SJSA1 (cell line): ENCODE results near the gene DUS1L. TPM values are rescaled to one million over a fixed set of nuclear protein-coding genes. Genes with fewer than 3 reads are reported as not detected.

ENCODE experiments used
- DNase-seq, 2 experiments: peaks; one replicate each; pipeline ENCODE4 v3.0.0-alpha.2; 2015 to 2020; ENCODE audit warnings: low spot score in 2 of 2, low read depth in 1 of 2
- H3K27ac ChIP-seq: fragments of 250-450 bp; sonication (Bioruptor Pico); 2 replicates; pipeline ENCODE4 v1.5.1; 2020; ENCODE audit warnings: mild to moderate bottlenecking, moderate library complexity
- H3K27me3 ChIP-seq: fragments of 250-450 bp; sonication (Bioruptor Pico); replicated peaks from 2 replicates; pipeline ENCODE4 v1.5.1; 2020; ENCODE audit warnings: mild to moderate bottlenecking, moderate library complexity
- H3K36me3 ChIP-seq: fragments of 250-450 bp; sonication (Bioruptor Pico); 2 replicates; pipeline ENCODE4 v1.5.1; 2020; ENCODE audit warnings: mild to moderate bottlenecking
- H3K4me1 ChIP-seq: fragments of 250-450 bp; sonication (Bioruptor Pico); replicated peaks from 2 replicates; pipeline ENCODE4 v1.6.1; 2021; ENCODE audit warnings: mild to moderate bottlenecking
- H3K4me3 ChIP-seq: fragments of 250-450 bp; sonication (Bioruptor Pico); 2 replicates; pipeline ENCODE4 v1.5.1; 2020; ENCODE audit warnings: mild to moderate bottlenecking
- H3K9me3 ChIP-seq: fragments of 250-450 bp; sonication (Bioruptor Pico); replicated peaks from 2 replicates; pipeline ENCODE4 v1.5.1; 2020; ENCODE audit warnings: mild to moderate bottlenecking
- total RNA-seq: library from RNA; depleted of rRNA; stranded (reverse); fragments of >200 nt; shearing (Covaris generic); gene quantifications from 2 replicates; pipeline ENCODE4 v1.2.3, GENCODE V29; 2014

DUS1L gene
- total RNA-seq, 1 experiment from 2014 or later: 181 TPM

- Histone ChIP-seq H3K27ac (no peak overlapping the region), H3K4me3 (no peak overlapping the region), H3K36me3 (peaks cover 20% of the 10 kb centered on the region), H3K27me3 (no peaks in the 10 kb centered on the region), H3K9me3 (no peaks in the 10 kb centered on the region; the same call in 1 of the 2 replicates), H3K4me1 (peaks cover 33% of the 10 kb centered on the region)
- DNase-seq: no peak
Measured at GRCh38 chr17:82024859-82025258, 40.7 kb downstream of the DUS1L start.

DNA sequence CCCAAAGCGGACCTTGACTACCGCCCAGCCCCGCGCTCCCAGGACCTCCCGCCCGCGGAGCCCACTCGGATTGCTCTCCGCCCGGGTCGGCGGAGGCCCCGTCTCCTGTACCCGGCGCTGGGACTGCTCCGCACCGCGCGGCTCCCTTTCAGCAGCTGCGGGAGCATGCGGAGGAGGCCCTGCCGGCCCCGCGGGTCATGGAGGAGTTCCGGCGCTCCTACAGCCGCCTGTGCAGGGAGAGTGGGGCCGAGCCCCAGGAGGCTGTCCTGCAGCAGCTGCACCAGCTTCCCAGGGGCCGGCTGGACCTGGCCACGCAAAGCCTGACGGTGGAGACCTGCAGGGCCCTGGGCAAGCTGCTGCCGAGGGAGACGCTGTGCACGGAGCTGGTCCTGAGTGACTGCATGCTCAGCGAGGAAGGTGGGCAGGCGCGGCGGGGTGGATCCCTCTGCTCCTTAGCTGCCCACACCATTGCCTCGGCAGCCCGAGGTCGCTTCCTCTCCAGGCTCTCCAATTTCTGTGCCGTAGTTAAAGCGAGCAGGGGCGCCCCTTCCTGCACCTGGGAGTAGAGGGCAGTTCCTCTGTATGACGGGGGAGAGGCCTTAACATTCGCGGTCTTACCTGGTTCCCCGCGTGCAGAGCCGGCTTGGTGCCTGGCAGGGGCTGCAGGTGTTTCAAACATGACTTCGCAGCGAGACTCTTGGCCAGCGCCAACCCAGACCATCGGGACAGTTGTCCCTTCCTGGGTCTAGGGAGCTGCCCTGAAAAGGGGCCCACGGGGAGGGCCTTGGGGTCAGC lies 42.0 kb downstream of the DUS1L start:
- no peaks in the 10 kb centered on the region; the same call in 1 of the 2 replicates for H3K9me3 ChIP-seq
- no peak overlapping the region for H3K27ac ChIP-seq
- peaks cover 23% of the 10 kb centered on the region for H3K36me3 ChIP-seq
- peaks cover 33% of the 10 kb centered on the region for H3K4me1 ChIP-seq
- H3K4me3 ChIP-seq: peak overlapping the region; percentile 92
- no peaks in the 10 kb centered on the region for H3K27me3 ChIP-seq
- DNase-seq: peak in 1 of 2 experiments; percentile 59

GRCh38 chr17:82022981-82023446 lies 42.6 kb downstream of the DUS1L start, which contains the start of gene LRRC45:
TSS of gene LRRC45 (plus strand) at chr17:82023305. CDS start at chr17:82023644, 339 bp downstream.
- Histone ChIP-seq H3K27me3 (no peaks in the 10 kb centered on the region), H3K4me3 (peak within 1 kb of the TSS; percentile 92), H3K9me3 (no peaks in the 10 kb centered on the region; the same call in 1 of the 2 replicates), H3K27ac (peak within 1 kb of the TSS; percentile 48), H3K4me1 (peaks cover 33% of the 10 kb centered on the region), H3K36me3 (peaks cover 27% of the 10 kb centered on the region)
- peak; percentile 100 for DNase-seq

- H3K36me3 ChIP-seq: peaks cover 33% of the 10 kb centered on the region
- peak within 1 kb of the TSS; percentile 48 for H3K27ac ChIP-seq
Measured at GRCh38 chr17:82022310-82022980, 43.2 kb downstream of the DUS1L start, which contains the start of gene CENPX. TSS of gene CENPX (minus strand) at chr17:82022878. CDS start at chr17:82022861, 17 bp downstream.

DNA sequence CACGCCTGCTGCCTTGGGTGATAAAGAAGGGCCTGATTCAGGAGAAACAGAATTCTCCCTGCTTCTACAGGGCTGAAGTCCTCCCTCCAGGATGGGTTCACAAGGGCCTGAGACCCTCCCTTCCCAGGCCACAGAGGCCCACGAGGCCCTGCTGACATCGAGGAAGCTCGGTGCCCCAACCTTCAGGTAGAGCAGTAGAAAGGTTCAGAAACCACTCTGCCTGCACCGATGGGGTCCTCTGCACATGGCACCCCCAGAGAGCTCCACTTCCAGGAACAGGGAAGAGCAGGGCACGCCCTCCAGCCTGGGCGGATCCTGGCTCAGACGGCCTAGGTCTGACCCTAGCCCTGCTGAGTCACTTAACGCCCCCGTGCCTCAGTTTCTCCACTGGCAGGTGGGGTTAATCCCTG lies 43.7 kb downstream of the DUS1L start:
- H3K27me3 ChIP-seq: no peaks in the 10 kb centered on the region
- H3K4me1 ChIP-seq: peaks cover 33% of the 10 kb centered on the region
- peak in 1 of 2 experiments; percentile 42 for DNase-seq
- peak overlapping the region; percentile 92 for H3K4me3 ChIP-seq
- peaks cover 37% of the 10 kb centered on the region for H3K36me3 ChIP-seq
- no peaks in the 10 kb centered on the region; the same call in 1 of the 2 replicates for H3K9me3 ChIP-seq
- no peak overlapping the region for H3K27ac ChIP-seq

More at GRCh38 chr17:82022310-82022980, 43.2 kb downstream of the DUS1L start, which contains the start of gene CENPX:
- no peak for DNase-seq
- peak within 1 kb of the TSS; percentile 92 for H3K4me3 ChIP-seq
- H3K4me1 ChIP-seq: peaks cover 33% of the 10 kb centered on the region
- no peaks in the 10 kb centered on the region for H3K27me3 ChIP-seq
- no peaks in the 10 kb centered on the region; the same call in 1 of the 2 replicates for H3K9me3 ChIP-seq

DNA sequence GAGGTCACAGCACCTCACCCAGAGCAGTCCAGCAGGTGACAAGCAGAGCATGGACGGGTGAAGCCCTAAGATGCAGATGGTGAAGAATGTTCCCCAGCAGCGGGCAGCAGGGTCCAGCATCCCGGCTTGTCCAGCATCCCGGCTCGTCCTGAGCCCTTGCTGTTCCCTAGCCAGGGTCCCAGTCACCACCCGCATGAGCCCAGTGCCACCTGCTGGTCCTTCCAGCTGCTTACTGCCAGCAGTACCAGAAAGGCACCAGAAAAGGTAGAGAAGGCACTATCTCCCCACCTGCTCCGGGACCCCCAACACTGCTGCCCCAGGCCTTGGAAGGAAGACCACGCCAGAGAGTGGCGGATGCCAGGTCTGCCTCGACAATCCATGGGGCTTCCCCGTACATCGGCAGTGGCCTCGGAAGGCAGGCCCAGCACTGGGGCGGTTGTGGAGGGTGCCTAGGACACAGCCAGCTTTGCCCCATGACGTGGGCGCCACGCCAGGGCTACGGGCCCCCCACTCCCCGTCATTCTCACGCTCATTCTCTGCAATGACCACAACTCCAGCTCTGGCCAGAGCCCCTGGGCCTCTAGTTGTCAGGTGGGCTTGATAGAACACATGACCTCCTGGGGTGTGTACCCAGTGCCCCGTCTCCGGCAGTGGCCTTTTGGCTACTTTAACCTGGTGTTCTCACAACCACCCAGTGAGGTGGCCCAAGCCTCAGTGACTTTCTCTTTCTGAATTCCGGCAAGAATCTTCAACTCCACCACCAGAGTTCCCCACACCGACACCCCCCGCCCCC lies 44.3 kb downstream of the DUS1L start:
- peak; percentile 77 to 91 for DNase-seq

GRCh38 chr17:82020572-82021106 lies 45.0 kb downstream of the DUS1L start:
- Histone ChIP-seq H3K27ac (no peak overlapping the region), H3K27me3 (no peaks in the 10 kb centered on the region), H3K9me3 (no peaks in the 10 kb centered on the region; the same call in 1 of the 2 replicates), H3K36me3 (peaks cover 41% of the 10 kb centered on the region), H3K4me3 (no peak overlapping the region), H3K4me1 (peaks cover 33% of the 10 kb centered on the region)
- no peak for DNase-seq

More for the DNA sequence above, 44.3 kb downstream of the DUS1L start:
- Histone ChIP-seq H3K4me1 (peaks cover 33% of the 10 kb centered on the region), H3K4me3 (peak overlapping the region; percentile 92), H3K27me3 (no peaks in the 10 kb centered on the region), H3K9me3 (no peaks in the 10 kb centered on the region; the same call in 1 of the 2 replicates), H3K36me3 (peaks cover 41% of the 10 kb centered on the region), H3K27ac (no peak overlapping the region)

GRCh38 chr17:82019690-82020571 lies 45.7 kb downstream of the DUS1L start:
- H3K27ac ChIP-seq: no peak overlapping the region

DNA sequence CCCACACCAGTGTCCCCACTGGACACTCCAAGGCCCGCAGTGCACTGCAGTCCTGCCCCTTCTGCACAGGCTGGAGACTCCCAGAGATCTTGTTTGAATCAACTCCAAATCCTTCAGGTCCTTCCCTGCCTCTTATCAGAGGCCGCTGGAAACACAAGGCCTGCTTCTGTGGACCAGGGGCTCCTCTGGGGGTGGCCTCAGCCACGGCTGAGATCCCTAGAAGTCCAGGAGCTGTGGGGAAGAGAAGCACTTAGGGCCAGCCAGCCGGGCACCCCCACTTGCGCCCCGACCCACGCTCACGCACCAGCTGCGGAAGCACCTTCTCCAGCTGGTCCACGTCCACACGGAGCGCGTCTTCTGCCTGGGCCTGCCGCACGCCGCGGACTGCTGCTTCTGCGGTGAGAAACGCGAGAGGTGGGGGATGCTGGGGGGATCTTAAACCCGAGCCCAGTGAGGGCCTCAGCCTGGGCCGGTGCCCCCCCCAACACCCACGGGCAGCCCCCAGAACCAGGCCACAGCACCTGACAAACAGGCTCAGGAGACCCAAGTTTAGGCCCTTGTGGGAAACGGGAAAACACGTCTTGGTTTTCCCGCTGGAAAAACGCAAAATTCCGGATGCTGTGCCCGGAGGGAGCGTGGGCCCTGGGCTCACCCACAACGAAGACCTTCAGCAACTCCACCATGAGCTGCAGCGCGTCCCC lies 46.5 kb downstream of the DUS1L start:
- DNase-seq: no peak
- H3K9me3 ChIP-seq: no peaks in the 10 kb centered on the region; the same call in 1 of the 2 replicates
- H3K4me1 ChIP-seq: peaks cover 28% of the 10 kb centered on the region
- H3K27me3 ChIP-seq: no peaks in the 10 kb centered on the region
- H3K27ac ChIP-seq: no peak overlapping the region
- H3K36me3 ChIP-seq: peaks cover 43% of the 10 kb centered on the region
- no peak overlapping the region for H3K4me3 ChIP-seq

More at GRCh38 chr17:82019690-82020571, 45.7 kb downstream of the DUS1L start:
- H3K27me3 ChIP-seq: no peaks in the 10 kb centered on the region
- H3K9me3 ChIP-seq: no peaks in the 10 kb centered on the region; the same call in 1 of the 2 replicates
- no peak overlapping the region for H3K4me3 ChIP-seq
- peaks cover 41% of the 10 kb centered on the region for H3K36me3 ChIP-seq
- peak; percentile 49 to 81 for DNase-seq
- H3K4me1 ChIP-seq: peaks cover 33% of the 10 kb centered on the region

- H3K4me1 ChIP-seq: peaks cover 20% of the 10 kb centered on the region
- no peak overlapping the region for H3K27ac ChIP-seq
- no peaks in the 10 kb centered on the region; the same call in 1 of the 2 replicates for H3K9me3 ChIP-seq
- no peaks in the 10 kb centered on the region for H3K27me3 ChIP-seq
- H3K4me3 ChIP-seq: no peak overlapping the region
- H3K36me3 ChIP-seq: peaks cover 44% of the 10 kb centered on the region
- no peak for DNase-seq
Measured at GRCh38 chr17:82018152-82018988, 47.2 kb downstream of the DUS1L start.

DNA sequence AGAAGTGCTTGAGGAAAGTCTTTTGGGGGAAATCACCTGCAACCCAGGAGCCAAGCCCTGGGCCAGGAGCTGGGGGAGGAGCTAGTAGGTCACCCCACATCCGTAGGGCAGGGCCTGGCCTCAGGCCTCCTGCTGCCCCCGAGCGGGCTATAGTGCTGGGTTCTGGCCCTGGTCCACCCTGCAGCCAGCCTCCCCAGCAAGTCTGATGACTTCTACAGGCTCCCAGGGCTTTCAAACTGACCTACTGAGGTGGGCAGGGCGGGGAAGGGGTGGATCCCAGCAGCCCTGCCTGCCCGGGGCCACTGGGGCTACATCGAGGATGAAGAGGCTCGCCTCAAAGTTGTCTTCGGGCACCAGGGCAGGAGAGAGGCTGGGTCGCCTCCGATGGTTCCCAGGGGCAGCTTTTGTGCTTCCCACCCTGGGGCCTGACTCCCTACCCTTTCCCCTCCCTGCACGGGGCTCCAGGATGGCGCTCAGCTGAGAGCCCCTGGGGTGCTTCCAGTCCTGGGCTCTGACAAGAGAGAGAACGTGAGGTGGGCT lies 47.9 kb downstream of the DUS1L start:
- Histone ChIP-seq H3K4me3 (no peak overlapping the region), H3K36me3 (peaks cover 44% of the 10 kb centered on the region), H3K9me3 (no peaks in the 10 kb centered on the region; the same call in 1 of the 2 replicates), H3K4me1 (peaks cover 20% of the 10 kb centered on the region), H3K27me3 (no peaks in the 10 kb centered on the region), H3K27ac (no peak overlapping the region)
- no peak for DNase-seq
